ENCODE data around the gene DNM3.
A peak's percentile ranks its signal among the peaks of the same experiment; 100 is the strongest.

DNM3 gene

DNA sequence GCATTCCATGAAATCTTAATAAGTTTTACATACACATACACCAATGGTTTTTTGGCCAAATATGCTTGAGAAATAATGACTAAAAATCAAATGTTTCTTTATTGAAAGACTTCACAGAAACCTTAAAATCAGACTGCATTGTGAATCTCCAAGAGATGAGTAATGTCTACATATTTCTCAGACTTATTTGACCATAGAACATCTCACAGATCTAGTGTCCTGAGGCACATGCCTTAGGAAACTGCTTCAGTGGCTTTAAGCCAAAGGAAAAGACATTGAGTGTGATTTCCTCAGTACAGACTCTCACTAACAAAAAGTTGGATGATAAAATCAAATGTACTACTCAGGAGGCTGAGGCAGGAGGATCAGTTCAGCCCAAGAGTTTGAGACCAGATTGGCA is 573.0 kb downstream of the DNM3 start:
- no peaks in the 10 kb centered on the region for H3K27me3 ChIP-seq (replicated peaks; ENCODE audit: control insufficient read depth, insufficient read depth, low read length)
- H3K9ac ChIP-seq (ENCODE audit: low read length): no peak overlapping the region
- peak; percentile 68 for DNase-seq (ENCODE audit: low read depth)

DNA sequence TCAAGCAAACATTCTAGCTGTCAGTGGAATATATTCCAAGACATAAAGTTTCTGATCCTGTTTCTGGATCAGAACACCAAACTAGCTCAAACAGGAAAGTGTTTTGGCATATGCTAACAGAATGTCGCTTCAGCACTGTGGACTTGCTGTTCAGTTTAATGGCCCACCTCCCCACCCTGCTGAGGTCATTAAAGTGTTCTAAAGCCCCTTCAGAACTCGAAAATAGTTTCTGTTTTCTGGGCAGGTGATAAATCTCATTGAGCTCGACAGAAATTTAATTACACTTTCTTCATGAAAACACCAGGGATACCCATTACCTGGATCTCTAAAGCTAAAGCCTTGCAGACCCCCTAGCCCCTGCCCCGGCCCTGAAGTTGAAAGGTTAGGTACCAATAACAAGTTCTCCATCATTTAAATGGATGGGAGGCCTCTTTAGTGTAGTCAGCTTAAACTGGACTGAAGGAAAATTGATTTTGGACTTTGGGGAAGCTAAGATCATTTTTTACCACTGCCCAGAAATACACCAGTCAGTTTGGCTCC is 575.3 kb downstream of the DNM3 start:
- Histone ChIP-seq H3K9ac (ENCODE audit: low read length) (no peak overlapping the region), H3K27me3 (replicated peaks; ENCODE audit: control insufficient read depth, insufficient read depth, low read length) (no peaks in the 10 kb centered on the region), H3K36me3 (ENCODE audit: control insufficient read depth, insufficient read depth, low read length, severe bottlenecking) (no peaks in the 10 kb centered on the region), H3K4me1 (ENCODE audit: control insufficient read depth, insufficient read depth, low read length) (peaks cover 6% of the 10 kb centered on the region), H3K9me3 (ENCODE audit: control insufficient read depth, low read length) (no peaks in the 10 kb centered on the region), H3K4me3 (ENCODE audit: low read length) (no peak overlapping the region)
- DNase-seq (ENCODE audit: low read depth): no peak

More for the DNA sequence above, 573.0 kb downstream of the DNM3 start:
- H3K36me3 ChIP-seq (ENCODE audit: control insufficient read depth, insufficient read depth, low read length, severe bottlenecking): no peaks in the 10 kb centered on the region
- no peaks in the 10 kb centered on the region for H3K9me3 ChIP-seq (ENCODE audit: control insufficient read depth, low read length)
- H3K4me3 ChIP-seq (ENCODE audit: low read length): no peak overlapping the region
- H3K4me1 ChIP-seq (ENCODE audit: control insufficient read depth, insufficient read depth, low read length): peaks cover 16% of the 10 kb centered on the region

DNA sequence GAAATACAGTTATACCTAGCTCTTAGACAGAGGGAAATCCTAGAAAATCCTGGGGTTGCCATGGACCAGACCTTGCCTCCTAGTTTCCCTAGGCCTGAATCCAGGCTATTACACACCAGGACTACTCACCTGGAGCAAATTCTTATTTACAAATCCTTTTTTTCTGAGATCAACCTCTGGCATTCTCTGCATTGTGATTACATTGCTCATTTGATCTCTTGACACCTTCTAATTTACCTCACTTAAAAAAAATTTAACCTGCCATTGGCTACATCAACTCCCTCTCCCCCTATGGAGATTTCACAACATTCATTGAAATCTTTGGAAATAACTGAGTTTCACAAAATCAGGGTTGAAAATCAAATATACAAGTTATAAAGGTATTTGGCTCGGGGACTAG is 576.3 kb downstream of the DNM3 start:
- no peak overlapping the region for H3K9ac ChIP-seq (ENCODE audit: low read length)
- no peak for DNase-seq (ENCODE audit: low read depth)
- H3K4me1 ChIP-seq (ENCODE audit: control insufficient read depth, insufficient read depth, low read length): peaks cover 6% of the 10 kb centered on the region
- H3K4me3 ChIP-seq (ENCODE audit: low read length): no peak overlapping the region
- H3K36me3 ChIP-seq (ENCODE audit: control insufficient read depth, insufficient read depth, low read length, severe bottlenecking): no peaks in the 10 kb centered on the region
- no peaks in the 10 kb centered on the region for H3K27me3 ChIP-seq (replicated peaks; ENCODE audit: control insufficient read depth, insufficient read depth, low read length)
- no peaks in the 10 kb centered on the region for H3K9me3 ChIP-seq (ENCODE audit: control insufficient read depth, low read length)

DNA sequence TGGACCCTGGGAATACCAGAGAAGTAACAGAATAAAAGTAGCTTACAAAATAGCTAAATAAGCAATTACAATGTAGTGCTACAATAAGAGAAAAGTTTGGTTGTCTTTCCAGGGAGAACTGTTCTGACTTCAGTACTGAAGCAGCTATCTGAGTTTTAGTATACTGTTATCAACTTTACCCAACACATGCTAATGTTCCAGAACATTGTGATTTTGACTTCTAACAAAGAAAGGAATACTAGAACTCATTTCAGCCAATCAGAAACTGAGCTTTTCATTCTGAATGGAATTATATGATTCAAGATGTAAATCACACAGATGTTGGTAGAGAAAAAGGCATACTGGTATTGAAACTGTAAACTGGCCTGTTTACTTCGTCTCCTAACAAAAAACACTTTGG is 579.1 kb downstream of the DNM3 start, which contains the start of gene C1orf105:
Gene C1orf105, plus strand, starts transcription at position 301 of the 400 bp plus-strand sequence. CDS start 201 bp downstream, outside the sequence.
- no peak within 1 kb of the TSS for H3K4me3 ChIP-seq (ENCODE audit: low read length)
- H3K27me3 ChIP-seq (replicated peaks; ENCODE audit: control insufficient read depth, insufficient read depth, low read length): no peaks in the 10 kb centered on the region
- no peaks in the 10 kb centered on the region for H3K4me1 ChIP-seq (ENCODE audit: control insufficient read depth, insufficient read depth, low read length)
- no peaks in the 10 kb centered on the region for H3K9me3 ChIP-seq (ENCODE audit: control insufficient read depth, low read length)
- DNase-seq (ENCODE audit: low read depth): no peak
- no peaks in the 10 kb centered on the region for H3K36me3 ChIP-seq (ENCODE audit: control insufficient read depth, insufficient read depth, low read length, severe bottlenecking)
- no peak within 1 kb of the TSS for H3K9ac ChIP-seq (ENCODE audit: low read length)

DNA sequence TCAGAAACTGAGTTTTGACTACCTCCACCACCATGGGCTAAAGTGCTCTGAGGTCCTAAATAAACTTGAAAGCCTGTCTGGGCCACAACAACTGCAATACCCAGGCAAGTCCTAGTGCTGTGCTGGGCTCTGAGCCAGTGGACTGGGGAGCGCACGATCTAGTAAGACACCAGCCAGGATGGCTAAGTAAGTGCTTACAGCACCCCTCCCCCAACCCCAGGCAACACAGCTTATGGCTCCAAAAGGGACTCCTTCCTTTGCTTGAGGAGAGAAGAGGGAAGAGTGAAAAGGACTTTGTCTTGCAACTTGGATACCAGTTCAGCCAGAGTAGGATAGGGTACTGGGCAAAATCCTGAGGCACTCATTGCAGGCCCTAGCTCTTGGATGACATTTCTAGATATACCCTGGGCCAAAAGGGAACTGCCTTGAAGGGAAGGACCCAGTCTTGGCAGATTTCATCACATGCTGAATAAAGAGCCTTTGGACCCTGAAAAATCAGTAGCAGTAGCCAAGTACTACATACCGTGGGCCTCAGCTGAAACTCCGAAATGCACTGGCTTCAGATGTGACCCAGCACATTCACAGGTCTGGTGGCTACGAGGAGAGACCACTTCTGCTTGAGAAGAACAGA is 580.8 kb downstream of the DNM3 start:
- H3K4me1 ChIP-seq (ENCODE audit: control insufficient read depth, insufficient read depth, low read length): no peaks in the 10 kb centered on the region
- no peaks in the 10 kb centered on the region for H3K27me3 ChIP-seq (replicated peaks; ENCODE audit: control insufficient read depth, insufficient read depth, low read length)
- H3K4me3 ChIP-seq (ENCODE audit: low read length): no peak overlapping the region
- DNase-seq (ENCODE audit: low read depth): no peak
- H3K36me3 ChIP-seq (ENCODE audit: control insufficient read depth, insufficient read depth, low read length, severe bottlenecking): no peaks in the 10 kb centered on the region
- no peak overlapping the region for H3K9ac ChIP-seq (ENCODE audit: low read length)
- no peaks in the 10 kb centered on the region for H3K9me3 ChIP-seq (ENCODE audit: control insufficient read depth, low read length)

DNA sequence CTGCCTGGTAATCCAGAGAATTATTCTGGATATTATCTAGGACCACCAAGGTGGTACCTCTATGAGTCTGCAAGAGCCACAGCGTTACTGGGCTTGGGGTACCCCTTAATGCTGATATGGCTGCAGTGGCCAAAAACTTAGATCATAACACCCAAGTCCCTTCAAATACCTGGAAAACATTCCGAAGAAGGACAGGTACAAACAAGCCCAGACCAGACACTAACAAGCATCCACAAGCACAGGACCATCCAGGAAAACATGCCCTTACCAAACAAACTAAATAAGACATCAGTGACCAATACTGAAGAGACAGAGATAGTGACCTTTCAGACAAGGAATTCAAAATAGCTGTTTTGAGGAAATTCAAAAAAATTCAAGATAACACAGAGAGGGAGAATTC is 582.0 kb downstream of the DNM3 start:
- DNase-seq (ENCODE audit: low read depth): no peak
- no peaks in the 10 kb centered on the region for H3K27me3 ChIP-seq (replicated peaks; ENCODE audit: control insufficient read depth, insufficient read depth, low read length)
- no peaks in the 10 kb centered on the region for H3K36me3 ChIP-seq (ENCODE audit: control insufficient read depth, insufficient read depth, low read length, severe bottlenecking)
- H3K4me3 ChIP-seq (ENCODE audit: low read length): no peak overlapping the region
- H3K9me3 ChIP-seq (ENCODE audit: control insufficient read depth, low read length): no peaks in the 10 kb centered on the region
- H3K9ac ChIP-seq (ENCODE audit: low read length): no peak overlapping the region
- H3K4me1 ChIP-seq (ENCODE audit: control insufficient read depth, insufficient read depth, low read length): no peaks in the 10 kb centered on the region

DNA sequence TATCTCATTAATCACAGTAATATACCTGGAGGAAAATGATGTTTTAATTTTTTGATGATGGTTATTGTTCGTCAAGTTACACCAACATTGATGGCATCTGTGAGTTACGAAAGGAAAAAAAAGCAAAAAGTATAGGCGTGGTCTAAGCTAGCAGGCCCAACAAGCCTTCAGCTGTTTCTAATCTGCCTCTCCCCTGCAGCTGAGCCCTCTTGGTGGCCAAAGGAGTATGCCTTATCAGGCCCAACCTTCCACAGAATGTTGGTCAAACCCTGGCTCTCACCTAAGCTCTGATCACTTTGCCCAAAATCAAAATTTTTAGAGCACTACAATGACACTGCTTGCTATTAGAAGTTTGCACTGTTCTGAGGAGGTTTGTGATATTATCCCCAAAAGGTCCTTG is 584.0 kb downstream of the DNM3 start:
- no peak for DNase-seq (ENCODE audit: low read depth)
- H3K4me1 ChIP-seq (ENCODE audit: control insufficient read depth, insufficient read depth, low read length): no peaks in the 10 kb centered on the region
- no peaks in the 10 kb centered on the region for H3K27me3 ChIP-seq (replicated peaks; ENCODE audit: control insufficient read depth, insufficient read depth, low read length)
- no peaks in the 10 kb centered on the region for H3K36me3 ChIP-seq (ENCODE audit: control insufficient read depth, insufficient read depth, low read length, severe bottlenecking)
- H3K9ac ChIP-seq (ENCODE audit: low read length): no peak overlapping the region
- H3K4me3 ChIP-seq (ENCODE audit: low read length): no peak overlapping the region
- H3K9me3 ChIP-seq (ENCODE audit: control insufficient read depth, low read length): no peaks in the 10 kb centered on the region

DNA sequence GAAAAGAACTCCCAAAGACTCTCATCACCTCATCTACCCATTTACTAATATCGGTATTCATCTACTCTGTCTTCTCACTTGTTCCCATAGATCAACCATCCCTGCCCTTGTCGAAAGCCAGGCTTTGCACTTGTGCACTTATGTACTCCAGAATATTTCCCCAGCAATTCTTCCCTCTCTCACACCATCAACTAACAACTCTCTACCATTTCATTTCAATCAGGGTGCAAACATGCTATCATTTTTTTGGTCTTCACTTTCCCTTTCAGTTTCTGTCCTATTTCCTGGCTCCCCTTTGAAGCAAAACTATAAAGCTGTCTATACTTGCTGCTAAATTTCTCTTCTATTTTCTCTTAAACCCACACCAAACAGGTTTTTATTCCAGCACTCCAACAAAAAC is 585.9 kb downstream of the DNM3 start:
- Histone ChIP-seq H3K4me3 (ENCODE audit: low read length) (no peak overlapping the region), H3K9ac (ENCODE audit: low read length) (no peak overlapping the region), H3K4me1 (ENCODE audit: control insufficient read depth, insufficient read depth, low read length) (no peaks in the 10 kb centered on the region), H3K36me3 (ENCODE audit: control insufficient read depth, insufficient read depth, low read length, severe bottlenecking) (no peaks in the 10 kb centered on the region), H3K9me3 (ENCODE audit: control insufficient read depth, low read length) (no peaks in the 10 kb centered on the region), H3K27me3 (replicated peaks; ENCODE audit: control insufficient read depth, insufficient read depth, low read length) (no peaks in the 10 kb centered on the region)
- DNase-seq (ENCODE audit: low read depth): no peak

DNA sequence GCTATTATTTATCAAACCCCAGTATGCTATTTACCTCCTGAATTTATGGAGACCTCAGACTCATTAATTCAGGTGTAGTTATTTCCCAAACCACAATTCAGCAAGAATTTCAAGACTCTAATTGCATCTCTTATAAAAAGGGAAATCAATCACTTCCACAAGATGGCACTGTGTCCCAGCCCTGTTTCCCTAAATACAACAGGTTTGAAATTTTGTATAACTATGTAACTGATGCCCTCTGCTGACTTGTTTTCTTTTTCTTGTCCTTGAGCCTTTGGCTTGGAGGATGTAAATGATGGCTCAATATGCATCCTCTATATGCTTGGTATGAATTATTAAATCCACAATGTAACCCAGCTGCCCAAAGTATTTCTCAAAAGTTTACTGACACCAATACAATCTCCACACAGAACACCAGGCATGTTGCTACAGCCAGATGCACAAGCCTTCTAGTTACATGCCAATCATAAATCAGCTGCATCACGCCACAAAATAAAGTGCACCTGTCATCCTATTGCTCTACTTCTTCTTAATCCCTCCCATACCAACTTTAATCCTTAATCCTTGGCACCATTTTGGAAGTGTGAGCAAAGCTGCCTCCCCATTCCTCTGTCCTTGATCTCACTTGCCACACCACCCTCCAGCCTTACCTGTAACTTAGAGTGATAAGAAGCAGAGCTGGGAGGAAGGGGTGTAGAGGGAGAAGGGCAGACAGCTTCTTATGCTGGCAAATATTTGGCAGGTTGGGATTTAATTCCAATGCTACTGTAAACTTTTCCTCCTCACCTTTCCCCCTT is 588.2 kb downstream of the DNM3 start:
- Histone ChIP-seq H3K9me3 (ENCODE audit: control insufficient read depth, low read length) (no peaks in the 10 kb centered on the region), H3K27me3 (replicated peaks; ENCODE audit: control insufficient read depth, insufficient read depth, low read length) (no peaks in the 10 kb centered on the region), H3K36me3 (ENCODE audit: control insufficient read depth, insufficient read depth, low read length, severe bottlenecking) (no peaks in the 10 kb centered on the region), H3K4me3 (ENCODE audit: low read length) (no peak overlapping the region), H3K9ac (ENCODE audit: low read length) (no peak overlapping the region), H3K4me1 (ENCODE audit: control insufficient read depth, insufficient read depth, low read length) (no peaks in the 10 kb centered on the region)
- DNase-seq (ENCODE audit: low read depth): peak; percentile 88

DNA sequence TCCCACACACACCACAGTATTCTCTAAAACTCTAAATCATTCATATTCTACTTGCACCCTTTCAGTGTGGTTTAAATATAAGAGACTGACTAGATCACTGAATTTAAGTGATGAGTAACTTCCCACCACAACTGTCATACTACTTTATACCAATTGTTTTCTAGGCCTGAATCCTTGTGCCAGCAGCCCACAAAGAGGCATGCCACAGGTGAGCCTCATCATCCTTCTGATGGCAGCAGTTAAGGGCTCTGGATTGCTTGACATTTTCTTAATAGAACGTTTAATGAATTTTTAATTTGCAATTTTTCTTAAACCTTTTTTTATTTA is 588.8 kb downstream of the DNM3 start:
- no peak for DNase-seq (ENCODE audit: low read depth)
- no peaks in the 10 kb centered on the region for H3K4me1 ChIP-seq (ENCODE audit: control insufficient read depth, insufficient read depth, low read length)
- no peaks in the 10 kb centered on the region for H3K36me3 ChIP-seq (ENCODE audit: control insufficient read depth, insufficient read depth, low read length, severe bottlenecking)
- no peaks in the 10 kb centered on the region for H3K27me3 ChIP-seq (replicated peaks; ENCODE audit: control insufficient read depth, insufficient read depth, low read length)
- no peaks in the 10 kb centered on the region for H3K9me3 ChIP-seq (ENCODE audit: control insufficient read depth, low read length)
- no peak overlapping the region for H3K4me3 ChIP-seq (ENCODE audit: low read length)
- H3K9ac ChIP-seq (ENCODE audit: low read length): no peak overlapping the region

DNA sequence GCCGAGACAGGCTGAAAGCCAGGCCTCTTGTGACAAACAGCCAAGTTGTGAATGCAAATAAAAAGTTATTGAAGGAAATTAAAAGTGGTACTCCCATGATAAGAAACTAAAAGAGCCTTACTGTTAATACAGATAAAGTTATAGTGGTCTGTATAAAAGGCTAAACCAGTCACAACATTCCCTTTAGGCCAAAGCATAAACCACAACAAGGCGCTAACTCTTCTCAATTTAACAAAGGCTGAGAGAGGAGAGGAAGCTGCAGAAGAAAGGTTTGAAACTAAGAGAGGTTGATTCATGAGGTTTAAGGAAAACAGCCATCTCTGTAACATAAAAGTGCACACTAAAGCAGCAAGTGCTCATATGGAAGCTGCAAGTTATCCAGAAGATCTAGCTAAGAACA is 589.9 kb downstream of the DNM3 start:
- Histone ChIP-seq H3K36me3 (ENCODE audit: control insufficient read depth, insufficient read depth, low read length, severe bottlenecking) (no peaks in the 10 kb centered on the region), H3K9ac (ENCODE audit: low read length) (no peak overlapping the region), H3K4me1 (ENCODE audit: control insufficient read depth, insufficient read depth, low read length) (no peaks in the 10 kb centered on the region), H3K27me3 (replicated peaks; ENCODE audit: control insufficient read depth, insufficient read depth, low read length) (no peaks in the 10 kb centered on the region), H3K9me3 (ENCODE audit: control insufficient read depth, low read length) (no peaks in the 10 kb centered on the region), H3K4me3 (ENCODE audit: low read length) (no peak overlapping the region)
- DNase-seq (ENCODE audit: low read depth): no peak

Measured in adipocyte (in vitro differentiated cells).